HCT116 (cell line): ENCODE data around the gene CNTN4. TPM values are rescaled to one million over a fixed set of nuclear protein-coding genes. Genes with fewer than 3 reads are reported as not detected.

Source experiments
- ATAC-seq: fragments of 200-7000 bp; cut with Tn5 transposase; 2 replicates; pipeline ENCODE4 v1.9.1; 2020; ENCODE audit warnings: mild to moderate bottlenecking, moderate library complexity
- BruUV-seq: library from RNA; stranded (reverse); fragments of 400-500 nt; replicated peaks from 2 replicates; lab custom pipeline; 2021; lab: Mats Ljungman, UMichigan
- CTCF ChIA-PET: fragments of 300-600 bp; sonication (Branson Sonifier 250); formaldehyde crosslinking; loops from one replicate; lab custom pipeline; 2021; ENCODE audit warnings: antibody characterized with exemption; lab: Charles Lee
- POLR2A ChIA-PET: fragments of 300-600, 350-600 bp; sonication (Branson Sonifier 250); formaldehyde crosslinking; loops from one replicate; lab custom pipeline; 2021; ENCODE audit warnings: antibody characterized with exemption; lab: Charles Lee
- RAD21 ChIA-PET, 2 experiments: fragments of 300-600 bp; sonication (Branson Sonifier 250); formaldehyde crosslinking; loops; one replicate each; lab custom pipeline; 2023; ENCODE audit warnings: low total read pairs in 2 of 2; ENCODE audit not compliant: uncharacterized antibody in 2 of 2, unreplicated experiment in 2 of 2, low non-redundant PET in 1 of 2; lab: Charles Lee
- DNase-seq: peaks from one replicate; pipeline ENCODE4 v3.0.0-alpha.2; 2010; ENCODE audit warnings: low read depth, low spot score
- H2AFZ ChIP-seq: fragments of 200-600 bp; shearing (Covaris generic), sonication (generic); 2 replicates; pipeline ENCODE4 v1.6.1; 2017; ENCODE audit warnings: low read depth, mixed run types, mixed read lengths, antibody characterized with exemption, low read length; ENCODE audit not compliant: poor library complexity, severe bottlenecking
- H3K27ac ChIP-seq: 2 replicates; pipeline ENCODE4 v1.5.1; 2012; ENCODE audit warnings: low read depth, low read length
- H3K27me3 ChIP-seq: fragments of 200-600 bp; sonication (generic); 2 replicates; pipeline ENCODE4 v1.6.1; 2016; ENCODE audit warnings: mixed run types, low read length, mixed read lengths; ENCODE audit not compliant: insufficient read depth
- H3K36me3 ChIP-seq, 2 experiments: fragments of 200-500 bp in 1 of 2; fragments of 200-600 bp in 1 of 2; sonication (Bioruptor generic) in 1 of 2; sonication (generic) in 1 of 2; 2 replicates each; pipeline versions ENCODE4 v1.5.1 to v1.6.1; 2014 to 2016; ENCODE audit warnings: low read length in 2 of 2, inconsistent platforms in 1 of 2, mixed read lengths in 1 of 2, mixed run types in 1 of 2; ENCODE audit not compliant: insufficient read depth in 2 of 2, control insufficient read depth in 1 of 2
- H3K4me1 ChIP-seq, 2 experiments: fragments of 200-600 bp in 1 of 2; sonication (generic) in 1 of 2; 2 replicates each; pipeline versions ENCODE4 v1.5.1 to v1.6.1; 2012 to 2017; ENCODE audit warnings: low read length in 2 of 2, inconsistent platforms in 1 of 2, mild to moderate bottlenecking in 1 of 2, mixed read lengths in 1 of 2, mixed run types in 1 of 2, moderate library complexity in 1 of 2; ENCODE audit not compliant: insufficient read depth in 2 of 2, control insufficient read depth in 1 of 2
- H3K4me2 ChIP-seq: fragments of 200-600 bp; sonication (generic); 2 replicates; pipeline ENCODE4 v1.6.1; 2017; ENCODE audit warnings: mixed run types, low read length, mixed read lengths
- H3K4me3 ChIP-seq, 2 experiments: fragments of 200-600 bp in 1 of 2; sonication (generic) in 1 of 2; replicated peaks in 1 of 2; 2 replicates each; pipeline ENCODE4 v1.5.1; 2011 to 2016; ENCODE audit warnings: low read length in 2 of 2, control low read depth in 1 of 2, low read depth in 1 of 2, mild to moderate bottlenecking in 1 of 2, mixed read lengths in 1 of 2, mixed run types in 1 of 2
- H3K79me2 ChIP-seq: fragments of 200-600 bp; sonication (generic); 2 replicates; pipeline ENCODE4 v1.6.1; 2017; ENCODE audit warnings: mild to moderate bottlenecking, mixed run types, low read length, moderate library complexity, mixed read lengths; ENCODE audit not compliant: insufficient read depth
- H3K9ac ChIP-seq: fragments of 200-600 bp; sonication (generic); 2 replicates; pipeline ENCODE4 v1.6.1; 2016; ENCODE audit warnings: low read length, mixed read lengths
- H3K9me2 ChIP-seq: fragments of 200-600 bp; sonication (generic), shearing (Covaris generic); 2 replicates; pipeline ENCODE4 v1.6.1; 2017; ENCODE audit warnings: mixed run types, mild to moderate bottlenecking, moderate library complexity; ENCODE audit not compliant: insufficient read depth
- H3K9me3 ChIP-seq, 2 experiments: fragments of 200-500 bp in 1 of 2; fragments of 200-600 bp in 1 of 2; sonication (Bioruptor generic) in 1 of 2; sonication (generic) in 1 of 2; 2 replicates each; pipeline ENCODE4 v1.6.1; 2014 to 2017; ENCODE audit warnings: low read length in 2 of 2, mixed read lengths in 2 of 2, inconsistent platforms in 1 of 2, low read depth in 1 of 2, mild to moderate bottlenecking in 1 of 2, mixed run types in 1 of 2, moderate library complexity in 1 of 2; ENCODE audit not compliant: control insufficient read depth in 1 of 2, insufficient read depth in 1 of 2
- H4K20me1 ChIP-seq: fragments of 200-600 bp; sonication (generic), shearing (Covaris generic); 2 replicates; pipeline ENCODE4 v1.6.1; 2017; ENCODE audit warnings: mixed run types, mild to moderate bottlenecking, moderate library complexity; ENCODE audit not compliant: insufficient read depth
- CBX3 ChIP-seq: IDR thresholded peaks from 2 replicates; pipeline ENCODE4 v1.6.1; 2012; ENCODE audit warnings: low read depth
- CEBPB ChIP-seq: IDR thresholded peaks from 2 replicates; pipeline ENCODE4 v1.6.1; 2012; ENCODE audit warnings: low read depth
- POLR2A ChIP-seq: IDR thresholded peaks from 2 replicates; pipeline ENCODE4 v1.7.0; 2011; ENCODE audit warnings: borderline replicate concordance; ENCODE audit not compliant: insufficient read depth, insufficient read length; ENCODE audit errors: extremely low read depth
- POLR2AphosphoS5 ChIP-seq: IDR thresholded peaks from 2 replicates; pipeline ENCODE4 v1.6.1; 2011; ENCODE audit warnings: mild to moderate bottlenecking, low read depth, low read length, moderate library complexity
- RAD21 ChIP-seq: IDR thresholded peaks from 2 replicates; pipeline ENCODE4 v1.6.1; 2012; ENCODE audit warnings: low read depth, mild to moderate bottlenecking
- SP1 ChIP-seq: IDR thresholded peaks from 2 replicates; pipeline ENCODE4 v1.6.1; 2012; ENCODE audit warnings: low read depth
- SRF ChIP-seq: IDR thresholded peaks from 2 replicates; pipeline ENCODE4 v1.6.1; 2012; ENCODE audit warnings: low read depth
- TCF7L2 ChIP-seq: IDR thresholded peaks from 2 replicates; pipeline ENCODE4 v1.7.0; 2011; ENCODE audit warnings: borderline replicate concordance, inconsistent platforms; ENCODE audit not compliant: insufficient read depth, insufficient read length; ENCODE audit errors: extremely low read depth
- ZFX ChIP-seq: fragments of 450-650 bp; IDR thresholded peaks from 2 replicates; pipeline ENCODE4 v1.6.1; 2017
- ZNF274 ChIP-seq: fragments of 200-500 bp; sonication (Bioruptor generic); IDR thresholded peaks from 2 replicates; pipeline ENCODE4 v1.6.1; 2014; ENCODE audit warnings: mild to moderate bottlenecking, low read depth, low read length, inconsistent platforms
- intact Hi-C: fragments of 100-400 bp; cut with micrococcal nuclease; formaldehyde crosslinking; loops from 2 replicates; pipeline ENCODE4 v1.10.0; 2022
- total RNA-seq: library from RNA; stranded (reverse); gene quantifications from one replicate; pipeline ENCODE4 v1.2.1, GENCODE V29; 2021; ENCODE audit not compliant: unreplicated experiment
- TF ChIP-seq, protein P1 (sequence below): IDR thresholded peaks from 2 replicates; pipeline ENCODE4 v1.6.1; 2012
- TF ChIP-seq, protein P2 (sequence below), 3 experiments: fragments of 200-600 bp in 1 of 3; sonication (generic) in 1 of 3; IDR thresholded peaks in 2 of 3; conservative IDR thresholded peaks in 1 of 3; 2 replicates each; pipeline ENCODE4 v1.5.1; 2012 to 2017; ENCODE audit warnings: low read depth in 2 of 3, low read length in 2 of 3, antibody characterized with exemption in 1 of 3, borderline replicate concordance in 1 of 3, control low read depth in 1 of 3, mild to moderate bottlenecking in 1 of 3, mixed read lengths in 1 of 3, mixed run types in 1 of 3, moderate library complexity in 1 of 3; ENCODE audit not compliant: insufficient read depth in 1 of 3
- TF ChIP-seq, protein P3 (sequence below): IDR thresholded peaks from 2 replicates; pipeline ENCODE4 v1.6.1; 2012
- TF ChIP-seq, protein P4 (sequence below): IDR thresholded peaks from 2 replicates; pipeline ENCODE4 v1.6.1; 2011; ENCODE audit warnings: mild to moderate bottlenecking, low read length, moderate library complexity; ENCODE audit not compliant: insufficient replicate concordance; ENCODE audit errors: extremely low read depth
- TF ChIP-seq, protein P5 (sequence below): IDR thresholded peaks from 2 replicates; pipeline ENCODE4 v1.6.1; 2012; ENCODE audit warnings: low read depth

Gene CNTN4
- total RNA-seq, 1 experiment from 2014 or later, result not detected

DNA sequence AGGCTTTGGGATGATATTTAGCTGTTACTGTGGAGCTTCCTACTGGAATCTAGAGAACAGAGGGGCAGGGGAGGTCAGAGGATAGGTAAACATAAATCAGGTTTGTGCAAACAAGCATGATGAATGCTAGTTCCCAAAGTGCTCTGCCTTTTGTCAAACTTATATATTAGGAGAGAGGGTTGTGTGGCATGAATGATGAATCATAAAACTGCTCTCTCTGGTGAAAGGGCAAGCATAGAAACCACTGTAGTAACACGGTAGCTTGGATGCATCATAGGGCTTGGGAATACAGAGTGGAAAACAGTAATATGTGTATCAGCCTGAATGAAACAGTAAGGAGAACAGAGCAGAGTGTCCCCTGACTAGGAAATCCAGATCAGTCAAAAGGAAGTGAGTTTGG is 524.8 kb downstream of the CNTN4 start (continued):
- no peak for TF ChIP-seq ZFX
- no peak for TF ChIP-seq TCF7L2
- TF ChIP-seq CBX3, result no peak
- TF ChIP-seq, protein P1, sequence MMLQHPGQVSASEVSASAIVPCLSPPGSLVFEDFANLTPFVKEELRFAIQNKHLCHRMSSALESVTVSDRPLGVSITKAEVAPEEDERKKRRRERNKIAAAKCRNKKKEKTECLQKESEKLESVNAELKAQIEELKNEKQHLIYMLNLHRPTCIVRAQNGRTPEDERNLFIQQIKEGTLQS, result no peak
- TF ChIP-seq ZNF274, result no peak
- TF ChIP-seq POLR2AphosphoS5, result no peak
- no peak for TF ChIP-seq POLR2A
- no peak for TF ChIP-seq SP1
- TF ChIP-seq, protein P2, sequence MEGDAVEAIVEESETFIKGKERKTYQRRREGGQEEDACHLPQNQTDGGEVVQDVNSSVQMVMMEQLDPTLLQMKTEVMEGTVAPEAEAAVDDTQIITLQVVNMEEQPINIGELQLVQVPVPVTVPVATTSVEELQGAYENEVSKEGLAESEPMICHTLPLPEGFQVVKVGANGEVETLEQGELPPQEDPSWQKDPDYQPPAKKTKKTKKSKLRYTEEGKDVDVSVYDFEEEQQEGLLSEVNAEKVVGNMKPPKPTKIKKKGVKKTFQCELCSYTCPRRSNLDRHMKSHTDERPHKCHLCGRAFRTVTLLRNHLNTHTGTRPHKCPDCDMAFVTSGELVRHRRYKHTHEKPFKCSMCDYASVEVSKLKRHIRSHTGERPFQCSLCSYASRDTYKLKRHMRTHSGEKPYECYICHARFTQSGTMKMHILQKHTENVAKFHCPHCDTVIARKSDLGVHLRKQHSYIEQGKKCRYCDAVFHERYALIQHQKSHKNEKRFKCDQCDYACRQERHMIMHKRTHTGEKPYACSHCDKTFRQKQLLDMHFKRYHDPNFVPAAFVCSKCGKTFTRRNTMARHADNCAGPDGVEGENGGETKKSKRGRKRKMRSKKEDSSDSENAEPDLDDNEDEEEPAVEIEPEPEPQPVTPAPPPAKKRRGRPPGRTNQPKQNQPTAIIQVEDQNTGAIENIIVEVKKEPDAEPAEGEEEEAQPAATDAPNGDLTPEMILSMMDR (IDR thresholded peaks at IDR 0.05 in 2 of 3, conservative IDR thresholded peaks at IDR 0.05 in 1 of 3; ENCODE audit: borderline replicate concordance in 1 of 3, insufficient read depth in 1 of 3, low read depth in 2 of 3, low read length in 2 of 3), result no peak

DNA sequence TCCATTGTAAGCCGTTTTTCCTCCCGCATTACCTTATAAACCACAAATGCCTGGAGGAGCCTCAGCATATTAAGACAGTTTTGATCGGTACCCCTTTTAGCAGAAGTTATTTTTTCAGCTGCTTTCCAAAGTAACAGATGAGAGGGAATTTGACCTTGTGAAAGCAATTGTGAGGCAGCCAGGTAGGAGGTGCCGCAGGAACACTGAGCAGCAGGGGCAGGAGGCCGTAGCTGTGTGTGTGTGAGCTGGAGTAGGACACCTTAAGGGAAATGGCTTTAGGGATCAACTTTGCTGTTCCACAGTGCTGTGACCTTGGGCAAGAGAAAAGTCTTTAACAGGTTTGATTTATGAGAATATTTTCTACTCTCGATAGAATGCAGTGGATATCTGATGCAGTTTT is 529.5 kb downstream of the CNTN4 start:
- H3K27me3 ChIP-seq, result no peaks in the 10 kb centered on the region
- ChIA-PET CTCF (no interaction called here), RAD21 (no interaction called here), POLR2A (no interaction called here)
- no peak overlapping the region for H3K4me3 ChIP-seq
- H3K27ac ChIP-seq, result no peak overlapping the region
- no peak for ATAC-seq
- no peaks in the 10 kb centered on the region for H3K36me3 ChIP-seq
- no peak overlapping the region for H3K9ac ChIP-seq
- no peak for DNase-seq
- H2AFZ ChIP-seq, result no peak overlapping the region
- H3K4me1 ChIP-seq, result no peaks in the 10 kb centered on the region
- no TSS peak for BruUV-seq
- intact Hi-C loops, result no loop called here
- H4K20me1 ChIP-seq, result no peaks in the 10 kb centered on the region
- H3K9me3 ChIP-seq, result peaks cover 19 to 24% of the 10 kb centered on the region in 2 experiments; a peak in 2 of 4 replicates
- no peak overlapping the region for H3K4me2 ChIP-seq
- no peaks in the 10 kb centered on the region for H3K9me2 ChIP-seq
- no peaks in the 10 kb centered on the region for H3K79me2 ChIP-seq
- TF ChIP-seq RAD21 (no peak), SRF (no peak), CEBPB (no peak), POLR2A (no peak), ZFX (no peak), TCF7L2 (no peak)
- TF ChIP-seq, protein P3, sequence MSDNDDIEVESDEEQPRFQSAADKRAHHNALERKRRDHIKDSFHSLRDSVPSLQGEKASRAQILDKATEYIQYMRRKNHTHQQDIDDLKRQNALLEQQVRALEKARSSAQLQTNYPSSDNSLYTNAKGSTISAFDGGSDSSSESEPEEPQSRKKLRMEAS, result no peak
- TF ChIP-seq, protein P4, sequence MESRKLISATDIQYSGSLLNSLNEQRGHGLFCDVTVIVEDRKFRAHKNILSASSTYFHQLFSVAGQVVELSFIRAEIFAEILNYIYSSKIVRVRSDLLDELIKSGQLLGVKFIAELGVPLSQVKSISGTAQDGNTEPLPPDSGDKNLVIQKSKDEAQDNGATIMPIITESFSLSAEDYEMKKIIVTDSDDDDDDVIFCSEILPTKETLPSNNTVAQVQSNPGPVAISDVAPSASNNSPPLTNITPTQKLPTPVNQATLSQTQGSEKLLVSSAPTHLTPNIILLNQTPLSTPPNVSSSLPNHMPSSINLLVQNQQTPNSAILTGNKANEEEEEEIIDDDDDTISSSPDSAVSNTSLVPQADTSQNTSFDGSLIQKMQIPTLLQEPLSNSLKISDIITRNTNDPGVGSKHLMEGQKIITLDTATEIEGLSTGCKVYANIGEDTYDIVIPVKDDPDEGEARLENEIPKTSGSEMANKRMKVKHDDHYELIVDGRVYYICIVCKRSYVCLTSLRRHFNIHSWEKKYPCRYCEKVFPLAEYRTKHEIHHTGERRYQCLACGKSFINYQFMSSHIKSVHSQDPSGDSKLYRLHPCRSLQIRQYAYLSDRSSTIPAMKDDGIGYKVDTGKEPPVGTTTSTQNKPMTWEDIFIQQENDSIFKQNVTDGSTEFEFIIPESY, result no peak
- TF ChIP-seq, protein P5, sequence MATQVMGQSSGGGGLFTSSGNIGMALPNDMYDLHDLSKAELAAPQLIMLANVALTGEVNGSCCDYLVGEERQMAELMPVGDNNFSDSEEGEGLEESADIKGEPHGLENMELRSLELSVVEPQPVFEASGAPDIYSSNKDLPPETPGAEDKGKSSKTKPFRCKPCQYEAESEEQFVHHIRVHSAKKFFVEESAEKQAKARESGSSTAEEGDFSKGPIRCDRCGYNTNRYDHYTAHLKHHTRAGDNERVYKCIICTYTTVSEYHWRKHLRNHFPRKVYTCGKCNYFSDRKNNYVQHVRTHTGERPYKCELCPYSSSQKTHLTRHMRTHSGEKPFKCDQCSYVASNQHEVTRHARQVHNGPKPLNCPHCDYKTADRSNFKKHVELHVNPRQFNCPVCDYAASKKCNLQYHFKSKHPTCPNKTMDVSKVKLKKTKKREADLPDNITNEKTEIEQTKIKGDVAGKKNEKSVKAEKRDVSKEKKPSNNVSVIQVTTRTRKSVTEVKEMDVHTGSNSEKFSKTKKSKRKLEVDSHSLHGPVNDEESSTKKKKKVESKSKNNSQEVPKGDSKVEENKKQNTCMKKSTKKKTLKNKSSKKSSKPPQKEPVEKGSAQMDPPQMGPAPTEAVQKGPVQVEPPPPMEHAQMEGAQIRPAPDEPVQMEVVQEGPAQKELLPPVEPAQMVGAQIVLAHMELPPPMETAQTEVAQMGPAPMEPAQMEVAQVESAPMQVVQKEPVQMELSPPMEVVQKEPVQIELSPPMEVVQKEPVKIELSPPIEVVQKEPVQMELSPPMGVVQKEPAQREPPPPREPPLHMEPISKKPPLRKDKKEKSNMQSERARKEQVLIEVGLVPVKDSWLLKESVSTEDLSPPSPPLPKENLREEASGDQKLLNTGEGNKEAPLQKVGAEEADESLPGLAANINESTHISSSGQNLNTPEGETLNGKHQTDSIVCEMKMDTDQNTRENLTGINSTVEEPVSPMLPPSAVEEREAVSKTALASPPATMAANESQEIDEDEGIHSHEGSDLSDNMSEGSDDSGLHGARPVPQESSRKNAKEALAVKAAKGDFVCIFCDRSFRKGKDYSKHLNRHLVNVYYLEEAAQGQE, result no peak
